ENCODE measurements around the gene CLCA2.

Gene CLCA2

GRCh38 chr1:86382878-86383277 is 41.1 kb upstream of the CLCA2 start:
- ChIA-PET CTCF (no interaction called here), POLR2A (interaction anchor here (1.5 kb wide), 1 partner anchor 13 kb away, joined by 5 read pairs; the partner anchor contains the start of gene ODF2L)
- TF ChIP-seq BHLHE40 (IDR thresholded peaks at IDR 0.05; ENCODE audit: borderline replicate concordance) (no peak), NFRKB (IDR thresholded peaks at IDR 0.05) (no peak), FOXM1 (IDR thresholded peaks at IDR 0.05; ENCODE audit: borderline replicate concordance) (no peak), FOXK2 (IDR thresholded peaks at IDR 0.05) (no peak), PKNOX1 (IDR thresholded peaks at IDR 0.05) (no peak), ZNF384 (IDR thresholded peaks at IDR 0.05) (no peak), ARNT (IDR thresholded peaks at IDR 0.05) (no peak), LEF1 (IDR thresholded peaks at IDR 0.05; ENCODE audit: borderline replicate concordance) (no peak), TARDBP (IDR thresholded peaks at IDR 0.05) (no peak), SP1 (IDR thresholded peaks at IDR 0.05) (no peak), L3MBTL2 (conservative IDR thresholded peaks at IDR 0.05) (no peak), HDGF (IDR thresholded peaks at IDR 0.05; ENCODE audit: borderline replicate concordance) (no peak), ELF4 (IDR thresholded peaks at IDR 0.05) (no peak)
- no peak for DNase-seq (ENCODE audit: extremely low spot score)

DNA sequence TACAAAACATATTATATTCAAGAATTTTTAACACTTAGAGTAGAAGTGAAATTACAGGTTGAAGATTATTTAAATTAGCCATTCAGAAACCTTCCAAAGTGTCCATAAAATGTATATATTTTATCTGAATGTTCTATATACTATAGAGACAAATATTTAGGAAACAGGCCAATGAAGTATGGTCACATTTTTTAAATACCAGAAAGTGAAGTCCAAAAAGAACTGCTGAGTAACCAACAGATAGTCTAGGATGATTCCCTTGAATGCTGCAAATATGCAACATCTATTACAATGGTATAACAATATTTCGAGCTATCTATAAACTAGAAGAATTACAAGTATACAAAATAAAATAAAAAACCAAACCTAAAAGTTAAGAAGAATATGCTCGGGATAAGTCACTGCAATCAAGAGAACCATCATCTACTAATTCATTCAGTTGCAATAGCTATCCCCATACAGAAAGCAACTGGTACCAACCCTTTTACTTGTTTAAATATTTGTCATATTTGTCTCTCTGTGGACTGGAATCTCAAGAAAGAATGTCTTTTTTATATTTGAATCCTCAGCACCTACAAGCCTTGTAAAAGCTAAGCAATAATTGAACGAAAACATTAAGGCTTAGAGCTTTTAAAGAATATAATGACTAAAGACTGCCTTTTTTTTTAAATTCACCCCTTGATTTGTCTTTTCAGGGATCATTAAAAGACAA is 35.9 kb upstream of the CLCA2 start:
- CTCF ChIA-PET: interaction anchor here (0.7 kb wide), 1 partner anchor 121 kb away, joined by 3 read pairs; no protein-coding TSS in a partner anchor
- POLR2A ChIA-PET: interaction anchor here (0.6 kb wide), 1 partner anchor 8 kb away, joined by 3 read pairs; the partner anchor contains the start of gene ODF2L
- TF ChIP-seq BHLHE40 (IDR thresholded peaks at IDR 0.05; ENCODE audit: borderline replicate concordance) (no peak), ZNF384 (IDR thresholded peaks at IDR 0.05) (no peak), L3MBTL2 (conservative IDR thresholded peaks at IDR 0.05) (no peak), FOXA1 (IDR thresholded peaks at IDR 0.05) (no peak), PKNOX1 (IDR thresholded peaks at IDR 0.05) (no peak), NFRKB (IDR thresholded peaks at IDR 0.05) (no peak), TARDBP (IDR thresholded peaks at IDR 0.05) (no peak), CTBP1 (IDR thresholded peaks at IDR 0.05; ENCODE audit: borderline replicate concordance) (no peak), ELF4 (IDR thresholded peaks at IDR 0.05) (no peak), SP1 (IDR thresholded peaks at IDR 0.05) (no peak), HDGF (IDR thresholded peaks at IDR 0.05; ENCODE audit: borderline replicate concordance) (no peak), FOXM1 (IDR thresholded peaks at IDR 0.05; ENCODE audit: borderline replicate concordance) (no peak), ARNT (IDR thresholded peaks at IDR 0.05) (no peak)
- no peak for DNase-seq (ENCODE audit: extremely low spot score)

- TF ChIP-seq SUZ12 (IDR thresholded peaks at IDR 0.05) (no peak), LEF1 (IDR thresholded peaks at IDR 0.05; ENCODE audit: borderline replicate concordance) (no peak), FOXM1 (IDR thresholded peaks at IDR 0.05; ENCODE audit: borderline replicate concordance) (no peak), CTBP1 (IDR thresholded peaks at IDR 0.05; ENCODE audit: borderline replicate concordance) (no peak)
- no peak for DNase-seq (ENCODE audit: extremely low spot score)
- CTCF ChIA-PET: no interaction called here
- POLR2A ChIA-PET: interaction anchor here (0.6 kb wide), 1 partner anchor 7 kb away, joined by 3 read pairs; the partner anchor contains the start of gene ODF2L
These were observed 35.2 kb upstream of the CLCA2 start for GRCh38 chr1:86388777-86389176.

DNA sequence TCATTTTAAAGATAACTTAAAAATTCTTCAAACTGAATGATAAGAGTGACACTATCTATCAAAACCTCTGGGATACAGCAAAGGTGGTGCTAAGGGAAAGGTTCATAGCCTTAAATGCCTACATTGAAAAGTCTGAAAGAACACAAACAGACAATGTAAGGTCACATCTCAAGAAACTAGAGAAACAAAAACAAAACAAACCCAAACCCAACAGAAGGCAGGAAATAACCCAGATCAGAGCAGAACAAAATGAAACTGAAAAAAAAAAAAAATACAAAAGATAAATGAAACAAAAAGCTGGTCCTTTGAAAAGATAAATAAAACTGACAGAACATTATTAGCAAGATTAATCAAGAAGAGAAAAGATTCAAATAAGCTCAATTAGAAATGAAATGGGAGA is 34.7 kb upstream of the CLCA2 start:
- TF ChIP-seq FOXK2 (IDR thresholded peaks at IDR 0.05) (no peak), SP1 (IDR thresholded peaks at IDR 0.05) (no peak), TARDBP (IDR thresholded peaks at IDR 0.05) (no peak), ARNT (IDR thresholded peaks at IDR 0.05) (no peak), BHLHE40 (IDR thresholded peaks at IDR 0.05; ENCODE audit: borderline replicate concordance) (no peak)
- POLR2A ChIA-PET: no interaction called here
- CTCF ChIA-PET: interaction anchor here (0.6 kb wide), 1 partner anchor 316 kb away, joined by 3 read pairs; no protein-coding TSS in a partner anchor
- DNase-seq (ENCODE audit: extremely low spot score): no peak

GRCh38 chr1:86394416-86394815 is 29.6 kb upstream of the CLCA2 start:
- POLR2A ChIA-PET: no interaction called here
- peak; percentile 52 for TF ChIP-seq ZNF384 (IDR thresholded peaks at IDR 0.05)
- no peak for TF ChIP-seq NFRKB (IDR thresholded peaks at IDR 0.05)
- CTCF ChIA-PET: no interaction called here
- DNase-seq (ENCODE audit: extremely low spot score): no peak

- CTCF ChIA-PET: no interaction called here
- TF ChIP-seq L3MBTL2 (conservative IDR thresholded peaks at IDR 0.05) (peak; percentile 88), BHLHE40 (IDR thresholded peaks at IDR 0.05; ENCODE audit: borderline replicate concordance) (no peak)
- DNase-seq (ENCODE audit: extremely low spot score): peak; percentile 91
- POLR2A ChIA-PET: interaction anchor here (0.6 to 1.1 kb wide), 6 partner anchors 8 to 46 kb away, joined by 3 to 7 read pairs (median 4); no protein-coding TSS in a partner anchor
These were observed 28.0 kb upstream of the CLCA2 start, which contains the start of gene ODF2L for GRCh38 chr1:86395751-86396497. Gene ODF2L (minus strand): TSS chr1:86396323. CDS start chr1:86387027, 9,296 bp downstream.

DNA sequence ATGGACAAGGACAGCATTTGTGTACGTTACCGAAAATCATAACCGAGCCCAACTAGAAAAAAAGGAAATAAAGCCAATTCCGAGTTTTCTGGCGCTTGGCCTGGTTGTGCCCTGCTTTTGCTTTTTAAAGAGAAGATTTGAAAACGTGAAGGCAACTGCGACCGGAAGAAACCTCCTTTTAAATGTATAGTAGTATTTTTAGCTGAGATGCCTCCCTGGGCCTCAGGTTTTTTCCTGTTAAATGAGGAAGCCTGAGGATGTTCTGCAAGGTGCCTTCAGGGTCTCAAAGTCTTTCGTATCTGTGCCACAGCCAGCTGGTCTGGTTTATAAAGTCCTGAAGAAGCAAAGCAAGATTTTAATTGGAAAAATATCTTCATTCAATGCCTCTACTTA is 27.5 kb upstream of the CLCA2 start:
- POLR2A ChIA-PET: interaction anchor here (0.6 to 1.1 kb wide), 6 partner anchors 8 to 45 kb away, joined by 3 to 7 read pairs (median 4); no protein-coding TSS in a partner anchor
- no peak for TF ChIP-seq ARNT (IDR thresholded peaks at IDR 0.05)
- TF ChIP-seq SP1 (IDR thresholded peaks at IDR 0.05): no peak
- no peak for TF ChIP-seq NFRKB (IDR thresholded peaks at IDR 0.05)
- TF ChIP-seq CTBP1 (IDR thresholded peaks at IDR 0.05; ENCODE audit: borderline replicate concordance): no peak
- no peak for TF ChIP-seq FOXK2 (IDR thresholded peaks at IDR 0.05)
- no peak for TF ChIP-seq LEF1 (IDR thresholded peaks at IDR 0.05; ENCODE audit: borderline replicate concordance)
- no peak for TF ChIP-seq PKNOX1 (IDR thresholded peaks at IDR 0.05)
- TF ChIP-seq SUZ12 (IDR thresholded peaks at IDR 0.05): no peak
- TF ChIP-seq ELF4 (IDR thresholded peaks at IDR 0.05): no peak
- no peak for TF ChIP-seq HDGF (IDR thresholded peaks at IDR 0.05; ENCODE audit: borderline replicate concordance)
- TF ChIP-seq L3MBTL2 (conservative IDR thresholded peaks at IDR 0.05): no peak
- TF ChIP-seq FOXM1 (IDR thresholded peaks at IDR 0.05; ENCODE audit: borderline replicate concordance): no peak
- no peak for TF ChIP-seq ZNF384 (IDR thresholded peaks at IDR 0.05)
- TF ChIP-seq TARDBP (IDR thresholded peaks at IDR 0.05): no peak
- TF ChIP-seq BHLHE40 (IDR thresholded peaks at IDR 0.05; ENCODE audit: borderline replicate concordance): no peak
- TF ChIP-seq FOXA1 (IDR thresholded peaks at IDR 0.05): no peak
- no peak for DNase-seq (ENCODE audit: extremely low spot score)
- CTCF ChIA-PET: no interaction called here

Measured in HEK293T (cell line).